ENCODE results near the gene MED9.
"Not testable (repeated sequence)": the region's sequence is repeated elsewhere in the genome, so short reads cannot be mapped to it uniquely, and the experiment has no call there.

Gene MED9

DNA sequence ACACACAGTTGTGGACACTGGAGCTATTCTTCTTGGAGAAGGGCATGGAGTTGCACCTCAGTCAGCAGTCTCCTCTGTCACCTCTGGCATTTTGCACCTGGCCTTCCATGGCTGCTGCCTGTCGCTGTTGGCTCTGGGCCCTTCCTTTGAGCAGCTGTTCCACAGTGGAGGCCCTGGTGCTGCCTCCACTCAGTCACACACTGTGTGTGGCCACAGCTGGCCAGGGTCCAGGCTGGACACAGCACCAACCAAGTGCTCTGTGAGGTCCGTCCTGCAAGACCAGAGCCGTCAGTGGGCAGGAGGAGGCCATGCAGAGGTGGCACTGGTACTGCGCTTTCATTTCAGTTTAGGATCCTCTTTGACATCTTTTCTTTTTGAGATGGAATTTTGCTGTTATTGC is 21.6 kb upstream of the MED9 start:
- DNase-seq (ENCODE audit: low read depth in 2 of 2), result no peak

DNA sequence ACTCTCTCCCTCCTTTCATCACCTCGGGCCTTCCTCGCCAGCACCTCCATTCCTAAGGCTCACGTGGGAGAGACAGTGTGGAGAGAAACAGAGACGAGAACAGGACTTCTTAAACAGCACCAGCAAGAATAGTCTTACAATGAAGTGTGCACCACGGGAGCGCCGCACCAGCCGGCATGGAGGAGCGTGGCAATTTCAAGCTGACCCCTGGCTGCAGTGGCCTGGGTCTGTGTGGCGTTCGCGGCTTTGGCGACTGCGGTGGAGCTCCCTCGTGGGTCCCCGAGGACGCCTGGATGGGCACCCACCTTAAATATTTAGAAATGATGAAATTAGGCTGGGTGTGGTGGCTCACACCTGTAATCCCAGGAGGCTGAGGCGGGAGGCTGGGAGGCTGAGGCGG is 20.5 kb upstream of the MED9 start:
- DNase-seq (ENCODE audit: low read depth in 2 of 2), result no peak

DNA sequence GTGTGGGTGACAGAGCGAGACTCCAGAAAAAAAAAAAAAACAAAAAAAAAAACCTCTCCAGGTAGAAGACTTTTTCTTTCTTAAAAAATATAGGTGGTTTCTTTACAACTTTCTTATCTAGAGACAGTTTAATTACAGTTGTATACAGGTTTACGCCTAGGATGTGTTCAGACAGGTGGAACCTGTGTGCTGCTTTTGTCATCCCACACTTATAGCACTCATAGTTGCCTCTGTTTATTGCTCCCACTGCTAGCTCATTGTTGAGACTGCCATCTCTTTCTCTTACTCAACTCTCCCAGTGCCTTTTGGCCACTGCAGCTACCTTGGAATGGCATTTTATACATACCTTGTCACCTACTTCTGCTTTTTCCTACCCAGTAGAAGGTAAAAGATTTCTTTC is 19.1 kb upstream of the MED9 start:
- no peak for DNase-seq (ENCODE audit: low read depth in 2 of 2)

DNA sequence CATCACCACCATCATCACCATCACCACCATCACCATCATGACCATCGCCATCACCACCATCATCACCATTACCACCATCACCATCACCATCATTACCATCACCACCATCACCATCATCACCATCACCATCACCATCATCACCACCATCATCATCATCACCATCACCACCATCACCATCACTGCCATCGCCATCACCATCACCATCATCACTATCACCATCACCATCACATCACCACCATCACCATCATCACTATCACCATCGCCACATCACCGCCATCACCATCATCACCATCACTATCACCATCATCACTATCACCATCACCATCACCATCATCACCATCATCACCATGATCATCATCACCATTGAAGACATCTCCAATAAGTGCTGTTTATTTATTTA is 16.8 kb upstream of the MED9 start:
- DNase-seq (ENCODE audit: low read depth in 2 of 2), result no peak

DNA sequence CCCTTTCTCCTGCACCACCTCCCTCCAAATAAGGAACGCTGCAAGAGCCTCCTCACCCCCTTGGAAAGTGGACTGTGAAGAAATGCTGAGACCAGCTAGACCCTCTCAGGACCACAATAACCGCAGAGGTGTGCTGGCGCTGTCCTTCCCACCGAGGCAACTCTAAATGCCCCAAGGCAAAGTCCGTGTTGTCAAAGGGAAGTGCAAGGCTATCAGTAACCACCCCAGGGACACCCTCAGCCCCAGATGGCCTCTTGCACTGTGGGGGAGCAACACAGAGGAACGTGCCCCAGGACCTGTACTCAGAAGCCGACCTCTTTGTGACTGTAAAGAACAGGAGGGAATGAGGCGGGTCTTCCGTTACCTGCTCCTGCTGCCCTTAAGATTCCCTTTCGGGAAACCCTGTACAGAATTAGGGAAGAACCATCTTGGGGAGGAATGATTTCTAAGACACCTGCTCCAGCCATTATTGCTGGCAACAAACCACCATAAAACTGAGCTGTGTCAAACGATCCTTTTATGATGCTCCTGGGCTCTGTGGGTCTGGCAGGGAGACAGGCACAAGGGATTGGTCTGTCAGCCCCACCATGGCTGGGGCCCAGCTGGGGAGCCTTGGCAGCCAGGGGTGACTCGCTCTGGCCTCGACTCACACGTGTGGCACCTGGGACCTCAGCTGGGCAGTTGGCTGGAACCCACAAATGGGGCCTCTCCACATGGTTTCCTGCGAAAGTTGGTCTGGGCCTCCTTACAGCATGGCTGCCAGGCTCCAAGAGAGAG is 14.6 kb upstream of the MED9 start:
- no peak for DNase-seq (ENCODE audit: low read depth in 2 of 2)

DNA sequence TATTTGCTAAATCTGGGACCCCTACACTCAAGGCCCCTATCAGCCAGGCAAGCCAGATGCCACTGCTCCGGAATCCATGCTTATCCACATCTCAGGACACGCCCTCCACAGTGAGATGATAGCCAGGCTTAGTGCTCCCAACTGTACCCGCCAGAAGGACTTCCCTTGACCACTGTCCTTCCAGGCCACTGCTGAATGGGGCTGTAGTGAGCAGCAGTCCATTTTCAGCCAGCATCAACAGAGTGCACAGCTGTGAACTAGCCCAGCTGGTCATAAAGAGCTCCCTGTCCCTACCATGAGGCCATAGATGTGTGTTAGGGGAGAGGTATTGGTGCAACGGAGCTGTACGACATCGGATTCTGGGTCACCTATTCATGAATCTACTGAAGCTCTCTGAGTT is 13.0 kb upstream of the MED9 start:
- no peak for DNase-seq (ENCODE audit: low read depth in 2 of 2)

DNA sequence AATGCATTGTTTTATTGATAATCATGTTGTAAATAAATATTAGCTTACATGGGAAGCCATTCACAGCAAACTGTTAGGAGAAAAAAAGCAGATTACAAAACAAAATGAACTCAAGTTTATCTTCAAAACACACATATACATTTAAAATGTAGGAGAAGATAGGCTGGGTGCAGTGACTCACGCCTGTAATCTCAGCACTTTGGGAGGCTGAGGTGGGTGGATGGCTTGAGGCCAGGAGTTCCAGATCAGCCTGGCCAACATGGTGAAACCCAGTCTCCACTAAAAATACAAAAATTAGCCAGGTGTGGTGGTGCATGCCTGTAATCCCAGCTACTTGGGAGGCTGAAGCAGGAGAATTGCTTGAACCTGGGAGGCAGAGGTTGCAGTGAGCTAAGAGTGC is 10.9 kb upstream of the MED9 start:
- not testable (repeated sequence) for DNase-seq (ENCODE audit: low read depth in 2 of 2)

DNA sequence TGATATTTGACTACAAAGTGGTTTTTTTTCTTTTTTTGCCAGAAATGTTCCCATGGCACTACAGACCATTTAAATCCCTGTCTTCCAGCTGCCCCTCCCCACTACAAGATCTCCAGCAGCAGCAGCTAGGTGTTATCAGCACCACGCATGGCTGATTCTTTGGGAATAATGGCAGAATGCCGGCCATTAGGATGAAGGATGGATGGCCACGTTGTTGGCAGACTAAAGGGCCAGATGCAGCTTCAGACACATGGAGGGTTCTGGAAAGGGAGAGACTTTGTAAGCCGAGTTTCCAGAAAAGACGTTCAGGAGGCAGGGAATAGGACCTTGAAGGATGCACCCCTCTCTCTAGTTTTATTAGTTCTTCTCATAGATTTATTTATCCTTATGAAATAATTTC is 10.3 kb upstream of the MED9 start:
- no peak for DNase-seq (ENCODE audit: low read depth in 2 of 2)

DNA sequence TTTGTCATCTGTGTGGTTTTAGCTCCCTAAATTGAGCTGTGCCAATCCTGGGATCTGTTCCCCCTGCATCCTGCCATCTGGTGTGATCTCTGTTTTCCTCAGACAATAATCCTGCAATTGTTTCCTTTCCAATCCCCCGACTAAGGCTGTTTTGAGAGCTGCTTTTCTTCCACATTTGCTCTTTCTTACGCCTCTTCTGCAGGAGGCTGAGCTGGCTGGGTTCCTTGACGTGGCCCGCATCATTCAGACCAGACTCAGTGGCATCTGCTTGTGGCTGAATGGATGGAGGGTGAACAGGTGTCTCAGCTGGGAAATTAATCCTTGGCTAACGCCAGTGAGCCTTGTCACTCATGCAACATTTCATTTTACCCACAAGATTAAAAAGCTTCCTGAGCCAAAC is 9.8 kb upstream of the MED9 start:
- DNase-seq (ENCODE audit: low read depth in 2 of 2), result no peak

DNA sequence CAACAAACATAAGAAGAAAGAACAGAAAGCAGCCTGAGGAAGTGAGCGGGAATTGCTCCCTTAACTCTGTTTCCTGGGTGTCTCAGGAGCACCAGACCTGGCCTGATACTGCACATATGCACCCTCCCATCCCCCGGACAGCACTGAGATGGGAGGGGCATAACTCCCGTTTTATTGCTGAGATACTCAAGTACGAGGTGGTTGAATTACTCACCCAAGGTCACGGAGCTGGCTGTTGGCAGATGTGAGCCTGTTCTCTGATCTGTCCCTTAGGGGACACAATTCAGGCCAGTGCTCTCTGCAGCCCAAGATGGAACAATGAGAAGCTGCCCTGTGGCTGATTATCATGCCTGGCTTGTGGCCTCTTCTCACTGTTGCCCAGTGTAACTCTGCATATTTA is 9.1 kb upstream of the MED9 start:
- no peak for DNase-seq (ENCODE audit: low read depth in 2 of 2)

DNA sequence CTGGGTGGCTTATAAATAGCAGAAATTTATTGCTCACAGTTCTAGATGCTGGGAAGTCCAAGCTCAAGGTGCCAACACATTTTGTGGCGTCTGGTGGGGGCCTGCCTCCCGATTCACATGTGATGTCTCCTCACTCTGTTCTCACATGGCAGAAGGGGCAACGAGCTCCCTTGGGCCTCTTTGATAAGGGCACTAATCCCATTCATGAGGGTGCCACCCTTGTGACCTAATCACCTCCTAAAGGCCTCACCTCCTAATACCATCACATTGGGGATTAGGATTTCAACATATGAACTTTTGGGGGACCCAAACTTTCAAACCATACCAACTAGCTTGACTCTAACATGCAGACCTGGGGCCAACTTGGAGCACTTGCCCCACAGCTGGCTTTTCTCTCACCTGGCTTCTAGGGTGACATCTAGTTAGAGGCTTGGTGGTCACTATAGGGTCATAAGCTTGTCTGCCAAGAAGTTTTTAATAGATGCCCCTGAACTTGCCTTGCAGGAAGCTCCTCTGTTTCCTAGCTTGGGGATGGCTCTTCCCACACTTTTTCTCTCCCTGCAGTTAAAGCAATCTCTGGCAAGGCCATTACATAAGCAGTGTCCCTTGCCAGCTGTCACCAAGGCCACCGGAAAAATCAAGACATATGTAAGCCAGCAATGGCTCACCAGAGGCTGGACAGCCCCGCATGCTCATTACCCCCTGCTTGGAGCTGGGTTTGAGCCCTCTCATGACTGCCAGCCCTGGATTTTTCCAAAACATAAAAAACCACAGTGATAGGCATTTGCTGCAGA is 8.4 kb upstream of the MED9 start:
- DNase-seq (ENCODE audit: low read depth in 2 of 2), result no peak

DNA sequence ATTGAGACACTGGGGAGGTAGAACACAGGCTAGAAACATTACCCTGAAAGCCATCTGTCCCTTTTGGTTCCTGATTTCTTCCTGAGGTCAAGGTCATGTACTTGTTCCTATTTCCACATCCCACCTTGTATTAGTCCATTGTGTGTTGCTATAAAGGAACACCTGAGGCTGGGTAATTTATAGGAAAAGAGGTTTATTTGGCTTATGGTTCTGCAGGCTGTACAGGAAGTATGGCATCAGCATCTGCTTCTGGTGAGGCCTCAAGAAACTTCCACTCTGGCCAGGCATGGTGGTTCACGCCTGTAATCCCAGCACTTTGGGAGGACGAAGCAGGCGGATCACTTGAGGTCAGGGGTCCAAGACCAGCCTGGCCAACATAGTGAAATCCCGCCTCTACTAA is 7.4 kb upstream of the MED9 start:
- DNase-seq (ENCODE audit: low read depth in 2 of 2), result no peak

DNA sequence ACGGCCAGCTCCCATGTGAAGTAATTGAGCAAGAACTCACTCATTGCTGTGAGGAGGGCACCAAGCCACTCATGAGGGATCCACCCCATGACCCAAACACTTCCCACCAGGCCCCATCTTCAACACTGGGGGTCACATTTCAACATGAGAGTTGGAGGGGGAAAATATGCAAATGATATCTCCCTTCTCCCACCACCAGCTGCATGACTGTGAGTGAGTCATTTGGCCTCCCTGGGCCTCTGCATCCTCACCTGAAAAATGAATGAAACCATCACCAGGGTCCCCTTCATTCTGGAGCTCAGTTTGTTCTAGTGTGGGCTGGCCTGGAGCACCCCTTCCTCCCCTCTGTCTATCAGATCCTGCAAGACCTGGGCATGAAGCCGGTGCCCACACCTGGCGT is 6.8 kb upstream of the MED9 start:
- no peak for DNase-seq (ENCODE audit: low read depth in 2 of 2)

DNA sequence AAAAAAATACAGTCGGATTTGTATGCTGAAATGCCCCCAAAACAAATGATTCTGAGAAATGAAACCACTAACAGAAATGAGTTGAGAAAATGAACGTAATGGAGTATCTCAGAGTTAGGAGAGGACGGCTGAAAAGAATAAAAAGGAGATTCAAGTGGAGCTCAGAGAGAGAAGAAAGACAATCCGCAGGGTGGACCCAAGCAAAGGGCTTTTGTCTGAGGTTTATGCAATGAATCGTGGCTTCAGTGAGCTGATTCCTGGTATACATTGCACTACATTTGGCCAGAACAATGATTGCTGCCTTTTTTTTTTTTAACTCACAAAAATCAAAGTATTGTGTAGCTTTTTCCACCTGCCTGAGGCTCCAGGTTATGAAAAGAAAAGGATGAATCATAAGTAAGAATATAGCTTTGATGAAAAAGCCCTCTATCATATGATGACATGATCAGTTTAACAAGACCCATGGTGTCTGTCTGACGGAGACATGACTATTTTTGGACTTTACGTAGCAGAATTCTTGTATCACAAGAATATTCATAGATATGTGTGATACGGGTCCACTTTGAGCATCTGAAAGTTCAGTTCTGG is 4.4 kb upstream of the MED9 start:
- DNase-seq (ENCODE audit: low read depth in 2 of 2), result no peak

DNA sequence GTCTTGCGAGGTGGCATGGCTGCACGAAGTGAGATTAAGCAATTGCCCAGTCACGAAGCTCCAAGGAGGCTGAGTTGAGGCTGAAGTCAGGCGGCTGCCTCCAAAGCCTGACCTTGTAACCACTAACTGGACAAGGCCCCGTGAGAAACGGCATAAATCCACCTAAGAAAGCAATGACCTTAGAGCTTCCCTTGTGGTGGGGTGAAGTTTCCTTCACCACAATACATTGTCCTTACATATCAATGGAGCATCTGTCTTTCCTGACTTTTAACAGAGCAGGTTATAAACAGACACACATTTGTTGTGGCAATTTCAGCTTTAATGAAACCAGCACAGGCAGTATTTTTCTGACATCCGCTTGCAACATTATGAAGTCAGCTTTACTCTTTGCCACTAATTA is 2.5 kb upstream of the MED9 start:
- no peak for DNase-seq (ENCODE audit: low read depth in 2 of 2)

DNA sequence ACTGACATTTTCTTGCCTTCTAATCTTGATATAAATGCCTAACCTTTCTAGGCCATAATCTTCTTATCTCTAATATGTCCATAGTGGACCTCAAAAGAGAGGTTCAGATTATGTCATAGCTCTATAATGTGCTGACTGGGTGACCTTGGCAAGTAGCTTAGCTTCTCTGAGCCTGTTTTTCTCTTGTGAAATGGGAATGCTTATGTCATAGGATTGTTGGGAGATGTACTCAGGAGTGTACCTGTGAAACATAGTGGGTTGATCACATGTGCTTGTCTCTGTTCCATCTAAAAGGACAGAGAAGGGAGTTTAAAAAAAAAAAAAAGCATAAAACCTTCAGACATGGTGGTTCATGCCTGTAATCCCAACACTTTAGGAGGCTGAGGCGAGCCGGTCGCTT is 2.4 kb downstream of the MED9 start:
- DNase-seq (ENCODE audit: low read depth in 2 of 2), result no peak

DNA sequence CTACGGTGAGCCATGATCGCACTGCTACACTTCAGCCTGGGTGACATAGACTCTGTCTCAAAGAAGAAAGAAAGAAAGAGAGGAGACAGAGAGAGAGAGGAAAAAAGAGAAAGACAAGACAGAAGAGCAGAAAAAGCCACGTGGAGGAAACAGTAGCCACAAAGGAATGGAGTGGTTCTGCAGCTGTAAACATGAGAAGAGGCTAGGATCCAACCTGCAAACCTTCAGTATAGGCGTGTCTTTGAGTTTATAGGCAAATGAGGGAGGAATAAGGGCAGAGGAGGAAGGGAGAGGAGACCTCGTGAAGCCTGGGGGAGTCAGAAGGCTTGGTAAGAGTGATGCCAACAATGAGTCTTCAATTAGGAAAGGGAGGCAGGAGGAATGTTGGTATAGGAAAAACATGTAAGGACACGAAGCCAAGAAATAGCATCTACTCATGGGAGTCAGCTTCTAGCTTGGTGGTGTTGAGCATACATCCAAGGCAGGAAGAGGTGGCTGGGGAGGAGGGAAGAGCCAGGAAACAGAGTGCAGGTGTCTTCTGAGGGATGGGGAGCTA is 3.9 kb downstream of the MED9 start:
- DNase-seq (ENCODE audit: low read depth in 2 of 2), result no peak

DNA sequence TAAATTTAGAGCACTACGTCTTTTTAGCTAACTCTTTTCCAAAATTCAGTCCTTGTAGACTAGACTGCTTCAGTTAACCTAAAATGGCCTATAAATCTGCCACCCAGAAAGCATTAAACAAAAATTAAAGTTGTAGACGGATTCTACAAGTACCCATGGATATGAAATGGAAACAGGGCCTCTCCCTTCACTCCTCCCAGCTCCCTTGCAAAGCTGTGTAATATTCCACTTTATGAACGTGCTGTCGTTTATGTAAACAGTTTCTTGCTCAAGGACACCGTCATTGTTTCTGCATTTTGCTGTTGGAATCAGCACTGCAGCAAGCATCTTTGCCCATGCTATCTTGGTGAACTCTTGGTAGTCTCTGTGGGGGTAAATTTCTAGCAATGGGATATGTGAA is 5.1 kb downstream of the MED9 start:
- no peak for DNase-seq (ENCODE audit: low read depth in 2 of 2)

DNA sequence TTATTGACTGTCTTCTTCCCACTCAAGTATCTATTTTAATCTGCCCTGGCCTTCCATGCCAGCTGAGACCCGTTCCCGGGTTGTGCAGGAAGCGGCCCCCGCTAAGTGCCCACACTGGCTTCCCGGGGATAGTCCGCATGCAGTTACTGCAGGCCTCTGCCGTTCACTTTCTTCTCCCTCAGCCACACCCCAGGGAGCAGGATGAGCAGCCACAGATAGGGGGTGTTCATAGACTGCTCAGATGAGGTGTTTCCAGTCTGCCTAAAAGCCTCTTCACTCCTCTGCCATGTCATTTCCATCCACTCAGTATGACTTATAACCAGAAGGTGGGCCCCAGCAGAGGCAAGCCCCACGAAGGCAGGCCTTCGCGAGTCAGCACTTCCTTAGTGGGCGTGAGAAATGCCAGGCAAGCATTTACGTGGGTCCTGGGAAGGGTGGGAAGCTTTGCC is 7.7 kb downstream of the MED9 start:
- DNase-seq (ENCODE audit: low read depth in 2 of 2), result no peak

DNA sequence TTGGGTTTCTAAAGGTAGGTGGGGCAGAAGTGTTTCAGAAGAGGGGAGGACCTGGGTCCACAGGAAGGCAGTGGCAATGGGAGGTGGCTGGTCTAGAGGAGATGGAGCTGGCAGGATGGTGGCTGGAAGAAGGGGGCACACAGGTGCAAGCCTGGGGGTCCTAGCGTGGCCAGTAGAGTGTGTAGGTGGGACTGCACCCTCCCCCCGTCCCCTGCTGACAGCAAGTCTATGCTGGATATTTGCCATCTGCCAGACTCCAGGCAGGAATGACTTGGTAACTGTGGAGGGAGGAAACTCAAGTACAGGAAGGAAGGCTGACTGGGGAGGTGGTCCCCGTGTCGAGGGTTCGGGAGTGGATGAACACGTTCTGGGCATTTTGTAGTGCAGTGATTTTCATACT is 8.6 kb downstream of the MED9 start:
- no peak for DNase-seq (ENCODE audit: low read depth in 2 of 2)

DNA sequence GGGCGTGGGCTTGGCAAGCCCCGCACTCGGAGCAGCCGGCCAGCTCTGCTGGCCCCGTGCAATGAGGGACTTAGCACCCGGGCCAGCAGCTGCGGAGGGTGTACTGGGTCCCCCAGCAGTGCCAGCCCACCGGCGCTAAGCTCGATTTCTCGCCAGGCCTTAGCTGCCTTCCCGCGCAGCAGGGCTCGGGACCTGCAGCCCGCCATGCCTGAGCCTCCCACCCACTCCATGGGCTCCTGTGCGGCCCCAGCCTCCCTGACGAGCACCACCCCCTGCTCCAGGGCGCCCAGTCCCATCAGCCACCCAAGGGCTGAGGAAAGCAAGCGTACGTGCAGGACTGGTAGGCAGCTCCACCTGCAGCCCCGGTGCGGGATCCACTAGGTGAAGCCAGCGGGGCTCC is 9.6 kb downstream of the MED9 start:
- not testable (repeated sequence) for DNase-seq (ENCODE audit: low read depth in 2 of 2)

DNA sequence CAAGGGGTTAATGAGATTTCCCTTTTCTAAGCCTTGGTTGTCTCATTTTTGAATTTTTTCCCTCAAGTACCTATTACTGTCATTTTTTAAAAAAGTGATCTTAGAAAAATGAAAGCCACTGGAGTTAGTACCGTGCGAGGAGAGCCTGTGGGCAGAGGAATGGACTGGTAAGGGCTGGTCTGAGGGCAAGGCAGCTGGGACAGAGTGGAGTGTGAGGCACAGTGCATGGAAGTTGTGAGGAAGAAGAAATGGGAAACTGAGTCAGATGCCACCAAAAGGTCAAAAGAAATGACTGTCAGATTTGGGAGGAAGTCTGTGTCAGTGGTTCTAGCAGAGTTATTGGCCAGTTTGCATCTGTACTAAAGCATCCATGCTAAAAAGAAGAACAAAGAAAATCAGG is 11.2 kb downstream of the MED9 start:
- DNase-seq (ENCODE audit: low read depth in 2 of 2), result no peak

DNA sequence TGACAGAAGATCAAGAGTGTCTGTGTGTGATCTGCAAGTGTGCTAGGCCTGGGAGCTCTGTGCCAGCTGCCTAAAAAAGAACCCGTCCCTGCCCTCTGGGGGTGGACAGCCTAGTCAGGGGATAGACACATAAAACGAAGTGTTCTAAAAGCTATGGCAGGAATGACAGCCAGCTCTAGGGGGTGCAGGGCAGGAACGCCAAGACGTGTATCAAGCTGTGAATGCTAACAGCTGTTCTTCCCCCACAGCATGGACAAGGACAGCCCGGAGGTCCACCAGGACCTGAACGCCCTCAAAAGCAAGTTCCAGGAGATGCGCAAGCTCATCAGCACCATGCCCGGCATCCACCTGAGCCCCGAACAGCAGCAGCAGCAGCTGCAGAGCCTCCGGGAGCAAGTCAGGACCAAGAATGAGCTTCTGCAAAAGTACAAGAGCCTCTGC is 14.3 kb downstream of the MED9 start:
- DNase-seq (ENCODE audit: low read depth in 2 of 2), result no peak

All from fibroblast of skin of left quadriceps (primary cell).